ENCODE measurements around the gene KIF19. TPM values are rescaled to one million over a fixed set of nuclear protein-coding genes. Genes with fewer than 3 reads are reported as not detected.

The KIF19 gene
- polyA plus RNA-seq, 1 donor (not counting 4 experiments of a cell fraction or from before 2014, with no cell fraction given) = not detected

- no peak overlapping the region for H3K27ac ChIP-seq (ENCODE audit: control insufficient read depth, insufficient read depth, low read length)
- no peaks in the 10 kb centered on the region for H3K9me3 ChIP-seq (ENCODE audit: control insufficient read depth, low read depth, low read length)
- H3K36me3 ChIP-seq (ENCODE audit: control insufficient read depth in 2 of 2, extremely low read depth in 1 of 2, insufficient read depth in 2 of 2, low read length in 2 of 2) = no peaks in the 10 kb centered on the region
- H3K9ac ChIP-seq (ENCODE audit: control insufficient read depth, extremely low read depth, insufficient read depth, low read length) = no peak overlapping the region
- no peak overlapping the region for H3K4me2 ChIP-seq (ENCODE audit: control insufficient read depth, extremely low read depth, insufficient read depth, low read depth, low read length)
- TF ChIP-seq EZH2 (IDR thresholded peaks at IDR 0.05; ENCODE audit: low read length) (no peak), CTCF (optimal IDR thresholded peaks at IDR 0.05 in 1 of 3, IDR thresholded peaks at IDR 0.05 in 1 of 3, conservative IDR thresholded peaks at IDR 0.05 in 1 of 3; ENCODE audit: extremely low read depth in 1 of 3, insufficient read depth in 2 of 3, low read length in 3 of 3) (no peak)
- H4K20me1 ChIP-seq (ENCODE audit: control insufficient read depth, extremely low read depth, insufficient read depth, low read length) = no peaks in the 10 kb centered on the region
- DNase-seq (ENCODE audit: low read depth, low spot score) (no peak), FAIRE-seq (no peak)
- peaks cover 10% of the 10 kb centered on the region for H3K27me3 ChIP-seq (ENCODE audit: control insufficient read depth, extremely low read depth, insufficient read depth, low read length)
- peaks cover 13% of the 10 kb centered on the region for H3K4me1 ChIP-seq (ENCODE audit: control insufficient read depth, extremely low read depth, insufficient read depth, low read length)
- H3K4me3 ChIP-seq (ENCODE audit: control insufficient read depth in 2 of 3, extremely low read depth in 1 of 3, insufficient read depth in 2 of 3, low read depth in 1 of 3, low read length in 3 of 3) = no peak overlapping the region
- no peaks in the 10 kb centered on the region for H3K79me2 ChIP-seq (ENCODE audit: control insufficient read depth, insufficient read depth, low read length)
- dilution Hi-C loops (cut with MboI; ENCODE audit: extremely low pct_ligation_motif_present, low sequenced_read_pairs) = no loop called here
- no peak overlapping the region for H2AFZ ChIP-seq (ENCODE audit: control insufficient read depth, low read length)
- H3K9me1 ChIP-seq (ENCODE audit: control insufficient read depth, extremely low read depth, insufficient read depth, low read length) = no peaks in the 10 kb centered on the region
Measured at GRCh38 chr17:74343121-74343520, 17.1 kb downstream of the KIF19 start.

GRCh38 chr17:74343526-74344284 lies 17.7 kb downstream of the KIF19 start:
- no peak for TF ChIP-seq EZH2 (IDR thresholded peaks at IDR 0.05; ENCODE audit: low read length)
- TF ChIP-seq CTCF (optimal IDR thresholded peaks at IDR 0.05 in 1 of 3, IDR thresholded peaks at IDR 0.05 in 1 of 3, conservative IDR thresholded peaks at IDR 0.05 in 1 of 3; ENCODE audit: extremely low read depth in 1 of 3, insufficient read depth in 2 of 3, low read length in 3 of 3) = no peak
- no peak for DNase-seq (ENCODE audit: low read depth, low spot score)
- no peak overlapping the region for H3K4me2 ChIP-seq (ENCODE audit: control insufficient read depth, extremely low read depth, insufficient read depth, low read depth, low read length)
- dilution Hi-C loops (cut with MboI; ENCODE audit: extremely low pct_ligation_motif_present, low sequenced_read_pairs) = no loop called here
- H4K20me1 ChIP-seq (ENCODE audit: control insufficient read depth, extremely low read depth, insufficient read depth, low read length) = no peaks in the 10 kb centered on the region
- no peaks in the 10 kb centered on the region for H3K36me3 ChIP-seq (ENCODE audit: control insufficient read depth in 2 of 2, extremely low read depth in 1 of 2, insufficient read depth in 2 of 2, low read length in 2 of 2)
- H3K79me2 ChIP-seq (ENCODE audit: control insufficient read depth, insufficient read depth, low read length) = no peaks in the 10 kb centered on the region
- H3K4me1 ChIP-seq (ENCODE audit: control insufficient read depth, extremely low read depth, insufficient read depth, low read length) = peaks cover 13% of the 10 kb centered on the region
- H3K9me3 ChIP-seq (ENCODE audit: control insufficient read depth, low read depth, low read length) = no peaks in the 10 kb centered on the region
- H3K9me1 ChIP-seq (ENCODE audit: control insufficient read depth, extremely low read depth, insufficient read depth, low read length) = no peaks in the 10 kb centered on the region
- no peak for FAIRE-seq
- H2AFZ ChIP-seq (ENCODE audit: control insufficient read depth, low read length) = no peak overlapping the region
- H3K27me3 ChIP-seq (ENCODE audit: control insufficient read depth, extremely low read depth, insufficient read depth, low read length) = peaks cover 10% of the 10 kb centered on the region
- no peak overlapping the region for H3K9ac ChIP-seq (ENCODE audit: control insufficient read depth, extremely low read depth, insufficient read depth, low read length)
- H3K4me3 ChIP-seq (ENCODE audit: control insufficient read depth in 2 of 3, extremely low read depth in 1 of 3, insufficient read depth in 2 of 3, low read depth in 1 of 3, low read length in 3 of 3) = no peak overlapping the region
- no peak overlapping the region for H3K27ac ChIP-seq (ENCODE audit: control insufficient read depth, insufficient read depth, low read length)
